ENCODE measurements around the gene LARGE1.

Gene LARGE1

DNA sequence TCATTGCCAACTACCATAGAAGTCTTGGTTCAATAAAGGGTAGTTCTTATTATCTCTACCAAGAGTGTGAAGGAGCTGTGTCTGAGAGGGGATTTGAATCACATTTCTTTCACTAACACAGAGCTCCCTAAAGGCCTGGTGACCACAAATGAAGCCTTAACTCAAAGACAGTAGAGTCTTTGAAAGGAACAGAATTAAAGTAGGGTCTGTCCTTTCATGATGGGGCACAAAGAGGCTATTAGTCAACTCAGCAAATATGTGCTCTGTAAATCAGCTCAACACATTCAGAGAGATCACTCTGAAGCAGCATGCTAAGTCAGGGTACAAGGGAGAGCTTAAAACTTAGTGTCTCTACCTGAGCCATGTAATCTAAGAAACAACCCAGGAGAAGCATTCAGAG lies 649.7 kb downstream of the LARGE1 start:
- DNase-seq = no peak

DNA sequence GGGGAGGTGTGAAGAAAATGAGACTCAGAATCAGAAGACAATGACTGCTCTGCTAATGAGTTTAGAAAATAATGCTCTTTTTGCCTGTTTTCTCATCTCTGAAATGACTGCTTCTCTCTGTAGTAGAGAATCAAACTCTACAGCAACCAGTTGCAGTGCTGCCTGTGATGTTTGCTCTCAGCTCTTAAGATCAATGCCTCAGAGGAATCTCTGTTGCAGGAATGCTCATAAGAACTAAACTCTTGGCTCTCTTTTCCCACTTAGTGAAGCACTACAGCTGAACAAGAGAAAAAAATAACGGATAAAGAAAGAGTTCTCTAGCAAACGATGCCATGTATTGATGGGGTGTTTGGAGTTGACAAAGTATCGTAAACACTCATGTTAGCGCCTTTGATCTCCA lies 658.6 kb downstream of the LARGE1 start:
- DNase-seq = no peak

DNA sequence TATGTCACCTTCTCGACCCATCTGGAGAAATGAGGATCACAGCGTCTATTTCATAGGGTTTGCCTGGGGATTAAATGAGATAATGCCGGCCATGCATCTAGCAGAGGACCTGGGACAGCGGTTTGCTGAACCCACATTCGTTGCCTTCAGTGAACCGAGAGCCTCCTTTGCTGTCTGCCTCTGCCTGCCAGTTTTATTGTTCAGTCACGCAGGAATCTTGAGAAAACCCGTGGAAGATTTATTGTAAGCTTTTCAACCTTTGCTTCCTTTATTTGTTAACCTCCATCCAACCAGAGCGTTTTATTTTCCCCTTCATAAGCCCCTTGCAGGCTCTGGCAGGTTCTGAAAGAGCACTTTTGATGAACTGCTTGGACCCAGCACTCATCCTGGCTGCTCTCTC lies 659.8 kb downstream of the LARGE1 start:
- DNase-seq = no peak

DNA sequence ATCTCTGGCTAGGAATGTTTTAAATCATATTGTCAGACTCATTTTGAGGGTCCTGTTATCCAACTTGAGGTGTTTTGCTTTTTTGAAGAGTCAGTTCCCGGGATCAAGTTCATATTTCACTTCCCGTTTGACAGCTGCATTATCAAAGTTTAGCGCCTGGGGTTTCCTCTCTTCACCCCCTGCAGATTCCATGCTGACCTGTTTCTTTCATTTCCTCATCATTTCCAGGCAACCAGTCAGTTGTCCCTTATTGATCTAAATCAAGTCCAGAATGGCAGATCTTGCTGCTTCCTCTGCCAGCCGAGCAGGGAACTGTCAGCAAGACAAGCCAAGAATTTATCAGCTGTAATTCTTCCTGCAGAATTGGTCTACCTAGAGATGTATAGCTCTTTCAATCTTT lies 664.5 kb downstream of the LARGE1 start:
- no peak for DNase-seq

DNA sequence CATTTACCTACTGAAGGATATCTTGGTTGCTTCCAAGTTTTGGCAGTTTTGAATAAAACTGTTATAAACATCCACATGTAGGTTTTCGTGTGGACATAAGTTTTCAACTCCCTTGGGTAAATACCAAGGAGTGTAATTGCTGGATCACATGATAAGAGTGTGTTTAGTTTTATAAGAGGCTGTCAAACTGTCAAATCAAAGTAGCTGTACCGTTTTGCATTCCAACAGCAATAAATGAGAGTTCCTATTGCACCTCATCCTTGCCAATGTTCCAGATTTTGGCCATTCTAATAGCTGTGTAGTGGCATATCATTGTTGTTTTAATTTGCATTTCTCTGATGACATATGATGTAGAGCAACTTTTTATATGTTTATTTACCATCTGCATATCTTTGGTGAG lies 671.3 kb downstream of the LARGE1 start:
- DNase-seq = no peak

DNA sequence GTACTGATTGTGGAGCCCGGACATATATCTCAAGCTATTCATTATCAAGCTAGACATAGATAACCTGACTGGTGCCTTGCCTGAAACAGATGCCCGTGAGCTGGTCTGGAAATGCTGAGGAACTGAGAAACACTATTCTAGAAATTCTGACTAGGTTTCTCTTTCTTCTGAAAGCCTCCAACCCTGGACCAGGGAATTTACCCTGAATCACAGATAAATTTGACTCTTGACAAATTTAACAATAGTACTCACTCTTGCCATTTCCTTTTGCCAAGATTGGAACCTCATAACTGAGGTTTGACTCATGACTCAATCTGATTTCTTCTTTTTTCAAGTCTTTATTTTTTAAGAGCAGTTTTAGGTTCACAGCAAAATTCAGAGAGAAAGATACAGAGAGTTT lies 672.5 kb downstream of the LARGE1 start:
- no peak for DNase-seq

DNA sequence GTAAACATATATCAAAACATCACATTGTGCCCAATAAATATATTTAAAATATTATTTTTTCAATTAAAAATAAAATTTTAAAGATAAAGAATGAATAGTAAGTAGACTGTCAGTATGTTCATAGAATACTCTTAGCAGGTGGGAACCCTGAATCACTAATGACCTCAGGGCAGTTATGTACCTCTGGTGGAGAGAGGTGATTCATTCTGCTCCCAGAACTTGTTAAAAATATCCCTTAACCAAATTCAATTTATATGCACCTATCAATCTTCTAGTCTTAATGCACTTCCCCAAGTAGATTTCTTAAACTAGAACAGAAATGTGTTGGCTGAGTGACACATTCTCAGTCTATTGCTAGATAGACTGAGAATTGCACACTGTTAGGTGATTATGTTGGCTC lies 678.2 kb downstream of the LARGE1 start:
- DNase-seq = no peak

DNA sequence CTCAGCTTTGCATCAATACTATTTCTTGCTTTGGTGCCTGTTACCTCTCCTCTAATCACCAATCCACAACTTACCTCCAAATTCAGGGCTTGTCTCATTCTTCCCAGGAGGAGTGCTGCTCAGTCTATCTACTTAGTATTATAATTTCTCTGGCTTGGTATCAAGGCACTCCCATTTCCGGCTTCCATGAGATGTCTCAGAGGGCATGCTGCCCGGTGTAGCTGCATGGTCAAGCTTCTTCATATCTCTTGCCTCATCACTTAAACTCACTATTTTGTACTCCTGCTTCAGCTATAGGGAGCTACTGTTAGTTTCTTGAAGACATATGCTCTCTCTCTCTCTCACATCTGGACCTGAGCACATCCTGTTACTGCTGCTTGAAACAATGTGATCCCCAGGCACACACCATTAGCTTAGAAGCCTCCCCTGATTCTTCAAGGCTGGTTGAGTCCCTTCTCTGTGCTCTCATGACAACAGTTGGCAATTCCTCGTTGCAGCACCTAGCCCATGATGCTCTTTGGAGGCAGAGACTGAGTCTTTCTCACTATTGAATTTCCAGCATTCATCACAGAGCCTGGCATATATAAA lies 679.3 kb downstream of the LARGE1 start:
- no peak for DNase-seq

DNA sequence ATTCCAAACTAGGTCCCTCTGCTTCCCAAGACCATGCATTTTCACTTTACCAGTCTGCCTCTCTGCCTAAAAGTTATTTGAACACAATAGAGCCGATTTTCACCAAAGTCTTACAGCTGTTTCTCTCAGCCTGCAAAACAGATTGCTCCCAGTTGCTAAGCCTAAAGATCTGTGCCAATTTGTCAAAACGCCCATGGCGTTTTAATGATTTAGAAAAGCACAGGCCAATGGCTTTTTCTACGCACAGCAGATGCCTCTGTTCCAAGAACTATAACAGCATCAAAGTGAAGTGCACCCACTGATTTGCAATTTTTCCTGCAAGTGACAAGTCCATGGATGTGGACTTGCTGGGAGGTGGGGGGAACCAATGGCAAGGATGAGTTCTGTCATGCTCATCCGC lies 688.2 kb downstream of the LARGE1 start:
- DNase-seq = no peak

DNA sequence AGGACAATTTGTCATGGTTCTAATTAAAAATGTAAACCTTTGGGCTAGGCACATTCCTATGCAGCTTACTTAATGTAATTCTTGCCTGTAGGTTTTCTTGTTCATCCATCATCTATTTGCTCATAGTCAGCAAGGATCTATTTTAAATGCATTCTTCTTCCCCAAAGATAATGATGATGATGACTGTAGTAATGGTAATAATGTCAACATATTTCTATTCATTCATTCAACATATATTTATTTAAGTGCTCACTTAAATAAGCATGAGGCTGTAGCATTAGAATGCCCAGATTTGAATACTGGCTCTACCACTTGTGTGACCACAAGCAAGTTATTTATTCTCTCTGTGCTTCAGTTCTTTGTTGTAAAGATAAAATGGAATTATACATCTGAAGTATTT lies 692.5 kb downstream of the LARGE1 start:
- no peak for DNase-seq

DNA sequence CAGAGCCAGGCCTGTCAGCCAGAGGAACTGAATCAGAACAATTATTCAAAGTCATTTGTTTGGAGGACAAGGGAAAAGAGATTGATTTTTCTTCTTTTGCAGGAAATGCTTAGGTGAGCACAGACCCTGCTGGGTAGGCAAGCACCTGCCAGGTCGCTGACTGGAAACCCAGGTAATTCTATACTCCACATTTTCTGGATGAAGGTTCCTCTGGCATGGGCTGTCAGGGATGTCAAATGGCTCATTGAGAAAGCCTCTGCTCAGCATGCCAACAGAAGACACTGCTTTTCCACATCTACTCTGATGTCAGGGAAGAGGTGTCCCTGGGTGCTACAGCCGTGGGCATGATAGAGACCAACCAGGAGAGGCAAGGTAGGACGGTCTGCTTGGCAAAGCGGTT lies 695.4 kb downstream of the LARGE1 start:
- no peak for DNase-seq

Measured in femur (tissue), 1 donor.